ENCODE measurements around the gene SLC46A1. TPM values are rescaled to one million over a fixed set of nuclear protein-coding genes. Genes with fewer than 3 reads are reported as not detected.

SLC46A1 gene
- total and polyA plus RNA-seq, 10 of the 15 experiments (the other 5 are each of a cell fraction or from before 2014, with no cell fraction given), result 1.7 to 6.9 (median 4.0) TPM

DNA sequence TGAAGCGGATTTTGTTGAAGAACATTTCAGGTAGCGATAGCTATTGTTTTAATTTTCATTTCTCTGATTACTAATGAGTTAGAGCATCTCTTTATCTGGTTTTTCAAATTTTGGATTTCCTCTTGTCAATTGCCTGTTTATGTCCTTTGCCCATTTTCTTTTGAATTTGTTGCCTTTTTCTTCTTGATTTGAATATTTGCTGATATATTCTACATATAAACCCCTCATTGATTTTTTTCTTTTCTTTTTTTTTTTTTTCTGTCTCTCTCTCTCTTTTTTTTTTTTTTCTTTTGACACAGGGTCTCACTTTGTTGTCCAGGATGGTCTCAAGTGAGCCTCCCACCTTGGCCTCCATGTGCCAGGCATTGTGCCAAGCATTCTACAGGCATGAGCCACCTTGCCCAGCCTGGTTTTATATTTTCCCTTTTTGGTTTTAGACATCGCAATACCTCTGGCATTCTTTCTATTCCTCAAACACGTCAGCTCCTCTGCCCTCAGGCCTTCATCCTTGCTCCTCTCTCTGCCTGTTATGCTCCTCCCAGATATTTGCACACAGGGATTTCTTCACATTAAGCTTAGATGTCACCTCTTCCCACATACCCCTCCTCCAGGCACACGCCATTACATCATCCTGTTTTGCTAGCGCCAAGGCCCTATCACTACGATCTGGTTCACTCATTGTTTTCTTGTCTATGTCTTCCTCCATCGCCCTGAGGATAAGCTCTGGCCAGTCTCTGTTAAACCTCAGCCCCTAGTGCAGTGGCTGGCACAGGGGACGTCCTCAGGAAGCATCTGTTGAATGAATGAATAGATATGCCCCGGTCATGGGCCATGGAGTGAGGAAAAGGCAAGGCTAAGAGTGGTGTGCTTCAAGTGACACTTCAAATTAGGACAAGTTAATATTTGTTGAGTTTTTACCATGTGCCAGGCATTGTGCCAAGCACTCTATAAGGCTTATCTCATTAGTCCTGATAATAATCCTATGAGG is 25.9 kb downstream of the SLC46A1 start:
- POLR2A ChIA-PET, result no interaction called here
- H3K79me2 ChIP-seq (ENCODE audit: control insufficient read depth, insufficient read depth, low read length), result no peaks in the 10 kb centered on the region
- ATAC-seq, result no peak
- no TSS peak for BruUV-seq (replicated peaks)
- no peak overlapping the region for H3K4me2 ChIP-seq (ENCODE audit: control insufficient read depth, insufficient read depth)
- H3K27me3 ChIP-seq (replicated peaks in 1 of 2; ENCODE audit: control insufficient read depth in 2 of 2, insufficient read depth in 2 of 2, low read length in 1 of 2), result no peaks in the 10 kb centered on the region; a peak in 2 of 4 replicates
- H3K27ac ChIP-seq (ENCODE audit: control insufficient read depth, insufficient read depth), result no peak overlapping the region
- 87% methylated on average over 10 of the region's 10 CpGs for WGBS (ENCODE audit: insufficient coverage, insufficient replicate concordance, low lambda C conversion rate, missing lambda C conversion rate)
- no peak overlapping the region for H3K4me3 ChIP-seq
- DNase-seq (ENCODE audit: low read depth, low spot score), result no peak
- no peaks in the 10 kb centered on the region for H3K36me3 ChIP-seq (ENCODE audit: control insufficient read depth in 2 of 2, insufficient read depth in 2 of 2, low read length in 1 of 2)
- RAD21 ChIA-PET (ENCODE audit: unreplicated experiment), result no interaction called here
- CTCF ChIA-PET, result no interaction called here
- intact Hi-C loops (cut with micrococcal nuclease; ENCODE audit: unreplicated experiment) (loop anchor here (5.0 to 10.0 kb wide), 3 partner anchors 55 to 165 kb away; no protein-coding TSS in a partner anchor), in situ Hi-C loops (cut with MboI) (loop anchor here (10.0 kb wide), 1 partner anchor 165 kb away; no protein-coding TSS in a partner anchor)
- SMC1A ChIA-PET (ENCODE audit: uncharacterized antibody, unreplicated experiment), result no interaction called here
- FAIRE-seq, result no peak
- TF ChIP-seq NBN (IDR thresholded peaks at IDR 0.05) (no peak), PAX5 (IDR thresholded peaks at IDR 0.05; ENCODE audit: borderline replicate concordance, low read depth, low read length) (no peak), POU2F2 (IDR thresholded peaks at IDR 0.05; ENCODE audit: borderline replicate concordance, low read depth, low read length) (no peak), TARDBP (IDR thresholded peaks at IDR 0.05; ENCODE audit: borderline replicate concordance) (no peak)
- TF ChIP-seq, protein P1, sequence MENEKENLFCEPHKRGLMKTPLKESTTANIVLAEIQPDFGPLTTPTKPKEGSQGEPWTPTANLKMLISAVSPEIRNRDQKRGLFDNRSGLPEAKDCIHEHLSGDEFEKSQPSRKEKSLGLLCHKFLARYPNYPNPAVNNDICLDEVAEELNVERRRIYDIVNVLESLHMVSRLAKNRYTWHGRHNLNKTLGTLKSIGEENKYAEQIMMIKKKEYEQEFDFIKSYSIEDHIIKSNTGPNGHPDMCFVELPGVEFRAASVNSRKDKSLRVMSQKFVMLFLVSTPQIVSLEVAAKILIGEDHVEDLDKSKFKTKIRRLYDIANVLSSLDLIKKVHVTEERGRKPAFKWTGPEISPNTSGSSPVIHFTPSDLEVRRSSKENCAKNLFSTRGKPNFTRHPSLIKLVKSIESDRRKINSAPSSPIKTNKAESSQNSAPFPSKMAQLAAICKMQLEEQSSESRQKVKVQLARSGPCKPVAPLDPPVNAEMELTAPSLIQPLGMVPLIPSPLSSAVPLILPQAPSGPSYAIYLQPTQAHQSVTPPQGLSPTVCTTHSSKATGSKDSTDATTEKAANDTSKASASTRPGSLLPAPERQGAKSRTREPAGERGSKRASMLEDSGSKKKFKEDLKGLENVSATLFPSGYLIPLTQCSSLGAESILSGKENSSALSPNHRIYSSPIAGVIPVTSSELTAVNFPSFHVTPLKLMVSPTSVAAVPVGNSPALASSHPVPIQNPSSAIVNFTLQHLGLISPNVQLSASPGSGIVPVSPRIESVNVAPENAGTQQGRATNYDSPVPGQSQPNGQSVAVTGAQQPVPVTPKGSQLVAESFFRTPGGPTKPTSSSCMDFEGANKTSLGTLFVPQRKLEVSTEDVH (IDR thresholded peaks at IDR 0.05; ENCODE audit: low read depth, partially characterized antibody), result no peak
- TF ChIP-seq, protein P2, sequence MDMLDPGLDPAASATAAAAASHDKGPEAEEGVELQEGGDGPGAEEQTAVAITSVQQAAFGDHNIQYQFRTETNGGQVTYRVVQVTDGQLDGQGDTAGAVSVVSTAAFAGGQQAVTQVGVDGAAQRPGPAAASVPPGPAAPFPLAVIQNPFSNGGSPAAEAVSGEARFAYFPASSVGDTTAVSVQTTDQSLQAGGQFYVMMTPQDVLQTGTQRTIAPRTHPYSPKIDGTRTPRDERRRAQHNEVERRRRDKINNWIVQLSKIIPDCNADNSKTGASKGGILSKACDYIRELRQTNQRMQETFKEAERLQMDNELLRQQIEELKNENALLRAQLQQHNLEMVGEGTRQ (IDR thresholded peaks at IDR 0.05; ENCODE audit: borderline replicate concordance, low read depth, low read length), result no peak
- no peaks in the 10 kb centered on the region for H3K9me3 ChIP-seq (replicated peaks; ENCODE audit: control insufficient read depth, insufficient read depth, low read length)
- no peaks in the 10 kb centered on the region for H3K4me1 ChIP-seq (ENCODE audit: control insufficient read depth, insufficient read depth, low read length)
- H2AFZ ChIP-seq (ENCODE audit: control insufficient read depth, low read depth, low read length), result no peak overlapping the region
- no peak overlapping the region for H3K9ac ChIP-seq (ENCODE audit: control insufficient read depth, insufficient read depth, low read length)
- no peaks in the 10 kb centered on the region for H4K20me1 ChIP-seq (ENCODE audit: control insufficient read depth, insufficient read depth)
